Stomach (tissue), 4 donors: Measurements from ENCODE around the gene NT5C2.
"Not testable (repeated sequence)": the region's sequence is repeated elsewhere in the genome, so short reads cannot be mapped to it uniquely, and the experiment has no call there.

Experiments
- CTCF ChIP-seq, 7 experiments: fragments of 450-650 bp in 4 of 7; fragments of 200-600 bp in 3 of 7; sonication (generic) in 3 of 7; IDR thresholded peaks; one replicate each; pipeline ENCODE4 v1.5.1; 2016 to 2019; ENCODE audit warnings: antibody characterized with exemption in 7 of 7, control low read depth in 2 of 7, mild to moderate bottlenecking in 1 of 7
- EP300 ChIP-seq: sonication (generic); formaldehyde crosslinking; IDR thresholded peaks from one replicate; pipeline ENCODE4 v1.6.1; 2017; ENCODE audit warnings: antibody characterized with exemption
- POLR2A ChIP-seq, 4 donors: fragments of 450-650 bp; IDR thresholded peaks; one replicate each; pipeline ENCODE4 v1.6.1; 2016; ENCODE audit warnings: antibody characterized with exemption in 4 of 4, control low read depth in 2 of 4, mild to moderate bottlenecking in 1 of 4, moderate library complexity in 1 of 4
- POLR2AphosphoS5 ChIP-seq, 3 donors: sonication (generic); formaldehyde crosslinking; IDR thresholded peaks; one replicate each; pipeline ENCODE4 v1.6.1; 2016; ENCODE audit warnings: antibody characterized with exemption in 3 of 3

DNA sequence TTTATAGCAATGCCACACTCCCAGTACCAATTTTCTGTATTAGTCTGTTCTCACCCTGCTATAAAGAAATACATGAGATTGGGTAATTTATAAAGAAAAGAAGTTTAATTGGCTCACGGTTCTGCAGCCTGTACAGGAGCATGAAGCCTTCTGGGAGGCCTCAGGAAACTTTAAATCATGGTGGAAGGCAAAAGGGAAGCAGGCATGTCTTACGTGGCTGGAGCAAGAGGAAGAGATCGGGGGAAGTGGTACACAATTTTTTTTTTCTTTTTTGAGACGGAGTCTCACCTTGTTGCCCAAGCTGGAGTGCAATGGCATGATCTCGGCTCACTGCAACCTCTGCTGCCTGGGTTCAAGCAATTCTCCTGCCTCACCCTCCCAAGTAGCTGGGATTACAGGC is 31.6 kb upstream of the NT5C2 start:
- not testable (repeated sequence) for TF ChIP-seq CTCF (IDR thresholded peaks at IDR 0.05); POLR2A (IDR thresholded peaks at IDR 0.05); EP300; POLR2AphosphoS5 (IDR thresholded peaks at IDR 0.05)
